Left renal cortex interstitium (tissue), 4 donors: ENCODE data around the gene CLIP1. TPM values are rescaled to one million over a fixed set of nuclear protein-coding genes. Genes with fewer than 3 reads are reported as not detected.
"Not testable (repeated sequence)": the region's sequence is repeated elsewhere in the genome, so short reads cannot be mapped to it uniquely, and the experiment has no call there.

ENCODE experiments used
- DNase-seq, 4 donors: peaks; one replicate each; pipeline ENCODE4 v3.0.0-alpha.2; 2013; ENCODE audit warnings: low read depth in 4 of 4, low spot score in 2 of 4, missing footprints in 1 of 4
- polyA plus RNA-seq, 4 donors: library from polyadenylated mRNA; unstranded; fragments of 120-200 nt; gene quantifications; one replicate each; pipeline ENCODE4 v1.2.1, GENCODE V29; 2013; ENCODE audit not compliant: insufficient read length in 4 of 4

Gene CLIP1
- 10 to 100 TPM; 33.1 to 46.1 (median 41.3) TPM for polyA plus RNA-seq

DNA sequence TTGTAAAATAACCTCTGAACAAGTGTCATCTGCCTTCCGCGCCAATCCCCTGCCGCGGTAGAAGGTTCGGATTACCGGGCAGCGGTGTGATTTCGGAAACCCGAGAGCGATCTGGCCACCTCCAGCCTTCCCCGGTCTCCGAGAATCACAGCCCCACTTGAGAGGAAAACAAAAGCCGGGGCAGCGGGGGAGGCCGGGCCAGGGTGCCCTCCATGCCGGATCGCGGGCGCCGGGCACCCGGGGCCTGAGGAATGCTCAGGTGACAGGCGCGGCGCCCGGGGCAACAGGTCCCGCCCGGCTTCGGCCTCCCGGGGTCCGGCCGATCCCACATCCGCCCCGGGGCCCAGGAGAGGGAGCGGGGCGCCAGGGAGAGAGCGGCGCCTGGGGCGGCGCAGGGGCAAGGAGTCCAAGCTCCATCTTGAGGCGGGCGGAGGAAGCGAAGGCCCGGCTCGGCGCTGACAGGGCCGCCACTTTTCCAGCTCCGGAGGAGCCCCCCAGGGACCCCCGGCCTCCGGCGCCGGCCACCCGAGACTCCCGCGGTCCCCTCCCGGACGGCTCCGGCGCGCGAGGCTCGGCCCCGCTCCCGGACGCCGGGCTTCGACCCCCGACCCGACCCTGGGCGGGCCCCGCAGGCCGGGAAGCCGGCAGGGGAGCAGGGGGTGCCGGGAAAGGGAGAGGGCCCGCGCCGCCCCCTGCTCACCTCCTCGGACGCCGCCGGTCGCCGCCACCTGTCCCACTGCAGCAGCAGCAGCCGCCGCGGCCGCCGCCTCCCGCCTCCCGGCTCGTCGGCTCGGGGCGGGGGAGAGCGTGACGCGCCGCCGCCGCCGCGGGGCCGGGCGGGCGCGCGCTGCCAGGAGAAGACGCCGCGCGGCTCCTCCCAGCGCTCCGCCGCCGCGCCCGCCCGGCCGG is at the start of gene CLIP1:
TSS of gene CLIP1 (minus strand) at position 849 of the 909 bp plus-strand sequence. CDS start 42,217 bp downstream, outside the sequence.
- DNase-seq = peak in 2 of 4 donors; percentile 41 to 45

DNA sequence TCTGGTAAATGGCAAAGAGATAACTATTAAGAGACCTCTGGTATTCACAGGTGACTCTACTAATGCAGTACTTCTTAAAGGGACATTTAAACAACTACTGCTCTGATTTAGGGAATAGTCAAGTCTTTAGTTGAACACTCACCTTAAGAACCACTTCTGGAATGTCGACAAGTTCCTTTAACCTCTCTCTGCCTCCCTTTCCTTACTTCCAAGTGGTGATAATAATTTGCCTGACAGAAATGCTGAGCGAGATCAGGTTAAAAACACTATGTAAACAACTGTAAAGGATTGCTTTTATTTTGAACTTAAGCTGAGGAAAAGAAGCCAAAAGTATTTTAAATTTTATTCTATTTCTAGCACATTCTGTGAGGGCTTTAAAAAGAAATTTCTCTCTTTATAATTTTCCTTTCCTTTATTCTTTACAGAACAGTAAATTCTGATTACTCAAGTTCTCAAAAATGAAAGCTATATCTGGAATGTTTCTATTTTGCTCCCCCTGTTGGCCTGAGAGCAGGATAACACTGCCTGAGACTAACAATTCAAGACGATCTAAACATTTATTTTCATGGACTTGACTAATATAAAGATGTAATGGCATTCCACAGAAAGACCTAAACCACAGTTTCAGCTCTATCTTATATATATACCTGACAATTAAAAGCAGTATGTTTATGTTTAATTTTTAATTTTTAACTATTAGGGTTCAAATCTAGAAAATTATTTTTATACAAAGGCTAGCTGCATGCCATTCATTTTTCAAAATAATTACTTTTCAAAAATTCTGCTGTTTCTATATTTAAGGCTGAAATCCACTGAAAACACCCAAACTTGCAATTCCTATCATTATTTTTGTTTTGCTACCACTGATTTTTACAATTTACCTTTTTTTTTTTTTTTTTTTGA is 49.1 kb upstream of the CLIP1 start:
- peak in 3 of 4 donors; percentile 17 to 65 (median 42) for DNase-seq

DNA sequence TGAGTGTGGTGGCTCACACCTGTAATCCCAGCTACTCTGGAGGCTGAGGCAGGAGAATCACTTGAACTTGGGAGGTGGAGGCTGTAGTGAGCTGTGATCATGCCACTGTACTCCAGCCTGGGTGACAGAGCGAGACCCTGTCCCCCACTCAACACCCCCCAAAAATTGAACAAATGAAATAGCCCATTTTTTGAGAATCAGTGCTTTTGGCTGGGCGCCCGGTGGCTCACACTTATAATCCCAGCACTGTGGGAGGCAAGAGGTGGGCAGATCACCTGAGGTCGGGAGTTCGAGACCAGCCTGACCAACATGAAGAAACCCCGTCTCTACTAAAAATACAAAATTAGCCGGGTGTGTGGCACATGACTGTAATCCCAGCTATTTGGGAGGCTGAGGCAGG is 48.1 kb upstream of the CLIP1 start:
- DNase-seq = not testable (repeated sequence)

DNA sequence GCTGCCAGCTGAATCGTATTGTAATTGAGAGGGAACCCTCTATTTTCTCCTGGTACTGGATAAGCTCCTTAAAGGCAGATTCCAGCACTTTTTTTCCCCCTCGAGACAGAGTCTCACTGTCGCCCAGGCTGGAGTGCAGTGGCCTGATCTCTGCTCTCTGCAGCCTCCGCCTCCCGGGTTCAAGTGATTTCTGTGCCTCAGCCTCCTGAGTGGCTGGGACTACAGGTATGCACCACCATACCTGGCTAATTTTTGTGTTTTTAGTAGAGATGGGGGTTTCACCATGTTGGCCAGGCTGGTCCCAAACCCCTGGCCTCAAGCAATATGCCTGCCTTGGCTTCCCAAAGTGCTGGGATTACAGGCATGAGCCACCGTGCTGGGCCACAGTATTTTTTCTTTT is 47.4 kb upstream of the CLIP1 start:
- DNase-seq = not testable (repeated sequence)

DNA sequence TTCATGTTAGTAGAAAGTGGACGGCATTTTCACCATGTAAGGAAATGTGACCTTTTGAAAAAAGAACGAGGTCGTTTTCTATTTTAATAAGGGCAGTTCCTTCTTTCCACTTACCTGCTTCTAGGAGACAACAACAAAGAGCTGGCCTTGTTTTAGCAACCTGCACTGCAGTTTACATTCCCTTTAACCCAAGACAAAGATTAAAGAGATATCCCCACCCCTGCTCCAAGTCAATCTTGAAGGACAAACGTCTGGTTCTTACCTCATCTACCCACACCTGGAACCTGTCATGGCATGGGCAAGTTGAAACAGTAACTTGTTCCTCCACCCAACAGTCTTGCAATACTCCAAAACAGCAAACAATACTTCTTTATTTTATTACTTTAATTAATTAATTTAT is 45.5 kb upstream of the CLIP1 start:
- DNase-seq = no peak

DNA sequence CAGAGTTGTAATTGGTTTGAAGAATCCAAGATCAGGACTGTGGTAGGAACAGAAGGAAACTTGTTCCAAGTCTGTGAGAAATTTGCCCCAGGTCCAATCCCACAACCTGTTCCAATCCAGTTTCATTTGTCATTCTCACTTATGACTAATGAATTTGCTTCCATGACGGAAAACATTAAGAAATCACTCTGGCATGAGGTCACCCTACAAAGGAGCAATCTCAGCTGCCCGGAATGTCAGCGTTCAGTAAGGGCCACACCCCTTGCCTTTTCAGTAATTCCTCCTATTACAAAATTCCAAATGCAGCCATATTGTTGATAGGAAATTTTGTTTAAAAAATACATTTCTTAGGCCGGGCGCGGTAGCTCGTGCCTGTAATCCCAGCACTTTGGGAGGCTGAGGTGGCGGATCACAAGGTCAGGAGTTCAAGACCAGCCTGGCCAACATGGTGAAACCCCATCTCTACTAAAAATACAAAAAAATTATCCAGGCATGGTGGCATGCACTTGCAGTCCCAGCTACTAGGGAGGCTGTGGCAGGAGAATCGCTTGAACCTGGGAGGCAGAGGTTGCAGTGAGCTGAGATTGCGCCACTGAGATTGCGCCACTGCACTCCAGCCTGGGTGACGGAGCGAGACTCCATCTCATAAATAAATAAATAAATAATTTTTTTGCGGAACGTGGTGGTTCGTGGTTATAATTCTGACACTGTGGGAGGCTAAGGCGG is 42.0 kb upstream of the CLIP1 start:
- not testable (repeated sequence) for DNase-seq

DNA sequence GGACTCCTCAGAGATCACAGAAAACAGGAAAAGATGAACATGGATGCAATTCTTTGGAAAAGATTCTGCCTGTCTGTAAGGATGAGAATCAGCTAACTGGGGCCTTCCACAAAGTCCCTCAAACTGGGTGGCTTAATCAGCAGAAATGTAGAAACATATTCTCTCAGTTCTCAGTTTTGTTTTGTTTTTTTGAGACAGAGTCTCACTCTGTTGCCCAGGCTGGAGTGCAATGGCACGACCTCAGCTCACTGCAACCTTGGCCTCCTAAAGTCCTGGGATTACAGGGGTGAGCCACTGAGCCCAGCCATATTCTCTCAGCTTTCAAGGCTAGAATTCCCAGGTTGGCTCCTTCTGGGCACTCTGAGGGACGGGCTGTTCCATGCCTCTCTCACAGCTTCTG is 38.2 kb upstream of the CLIP1 start:
- no peak for DNase-seq

DNA sequence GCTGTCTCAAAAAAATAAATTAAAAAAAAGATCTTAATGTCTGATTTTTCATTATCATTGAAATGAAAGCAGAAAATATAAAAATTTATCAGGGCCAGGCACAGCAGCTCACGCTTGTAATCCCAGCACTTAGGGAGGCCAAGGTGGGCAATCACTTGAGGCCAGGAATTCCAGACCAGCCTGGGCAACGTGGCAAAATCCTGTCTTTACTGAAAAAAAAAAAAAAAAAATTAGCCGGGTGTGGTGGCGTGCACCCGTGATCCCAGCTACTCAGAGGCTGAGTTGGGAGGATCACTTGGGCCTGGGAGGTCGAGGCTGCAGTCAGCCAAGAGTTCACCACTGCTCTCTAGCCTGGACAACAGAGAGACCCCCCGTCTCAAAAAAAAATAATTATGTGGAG is 37.6 kb upstream of the CLIP1 start:
- DNase-seq = no peak

DNA sequence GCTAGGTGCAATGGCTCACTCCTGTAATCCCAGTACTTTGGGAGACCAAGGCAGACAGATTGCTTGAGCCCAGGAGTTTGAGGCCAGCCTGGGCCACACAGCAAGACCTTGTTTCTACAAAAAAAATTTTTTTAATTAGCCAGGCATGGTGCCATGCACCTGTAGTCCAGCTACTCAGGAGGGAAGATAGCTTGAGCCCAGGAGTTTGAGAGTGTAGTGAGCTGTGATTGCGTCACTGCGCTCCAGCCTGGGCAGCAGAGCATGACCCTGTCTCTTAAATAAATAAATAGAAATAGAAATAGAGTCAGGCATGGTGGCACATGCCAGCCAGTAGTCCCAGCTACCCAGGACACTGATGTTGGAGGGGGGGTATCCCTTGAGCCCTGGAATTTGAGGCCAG is 36.7 kb upstream of the CLIP1 start:
- DNase-seq = no peak

DNA sequence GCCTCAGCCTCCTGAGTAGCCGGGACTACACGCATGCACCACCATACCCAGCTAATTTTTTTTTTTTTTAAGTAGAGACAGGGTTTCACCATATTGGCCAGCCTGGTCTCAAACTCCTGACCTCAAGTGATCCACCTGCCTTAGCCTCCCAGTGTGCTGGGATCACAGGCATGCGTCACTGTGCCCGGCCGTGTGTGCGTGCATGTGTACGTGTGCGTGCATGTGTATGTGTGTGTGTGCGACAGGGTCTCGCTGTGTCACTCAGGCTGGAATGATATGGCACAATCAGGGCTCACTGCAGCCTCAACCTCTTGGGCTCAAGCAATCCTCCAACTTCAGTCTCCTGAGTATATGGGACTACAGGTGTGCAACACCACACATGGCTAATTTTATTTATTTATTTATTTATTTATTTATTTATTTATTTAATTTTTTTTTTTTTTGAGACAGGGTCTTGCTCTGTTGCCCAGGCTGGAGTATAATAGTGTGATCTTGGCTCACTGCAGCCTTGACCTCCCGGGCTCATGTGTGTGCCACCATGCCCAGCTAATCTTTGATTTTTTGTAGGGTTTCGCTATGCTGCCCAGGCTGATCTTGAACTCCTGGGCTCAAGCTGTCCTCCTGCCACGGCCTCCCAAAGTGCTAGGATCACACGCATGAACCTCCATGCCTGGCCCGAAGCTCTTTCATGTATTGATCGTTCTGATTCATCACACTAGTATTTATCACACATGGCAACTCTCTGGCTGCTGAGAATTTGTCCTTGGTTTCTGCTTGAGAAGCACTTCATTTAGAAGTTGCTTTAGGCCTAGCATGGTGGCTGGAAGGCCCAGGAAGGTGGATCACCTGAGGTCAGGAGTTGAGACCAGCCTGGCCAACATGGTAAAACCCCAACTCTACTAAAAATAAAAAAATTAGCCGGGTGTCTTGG is 35.9 kb upstream of the CLIP1 start:
- no peak for DNase-seq

DNA sequence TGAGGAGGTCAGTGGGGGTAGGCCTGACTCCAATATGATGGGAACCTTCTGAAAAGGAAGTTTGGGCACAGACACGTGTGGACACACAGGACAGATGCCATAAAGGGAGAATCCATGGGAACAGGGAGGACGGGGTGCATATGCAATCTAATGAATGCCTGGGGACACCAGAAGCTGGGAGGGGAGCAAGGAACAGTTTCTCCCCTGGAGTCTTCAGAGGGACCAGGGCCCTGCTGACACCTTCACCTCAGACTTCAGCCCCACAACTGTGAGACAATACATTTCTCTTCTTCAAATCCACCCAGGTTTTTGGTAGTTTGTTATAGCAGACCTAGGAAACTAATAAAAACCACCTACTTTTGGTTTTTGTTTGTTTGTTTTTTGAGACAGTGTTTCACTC is 35.2 kb upstream of the CLIP1 start:
- DNase-seq = no peak

DNA sequence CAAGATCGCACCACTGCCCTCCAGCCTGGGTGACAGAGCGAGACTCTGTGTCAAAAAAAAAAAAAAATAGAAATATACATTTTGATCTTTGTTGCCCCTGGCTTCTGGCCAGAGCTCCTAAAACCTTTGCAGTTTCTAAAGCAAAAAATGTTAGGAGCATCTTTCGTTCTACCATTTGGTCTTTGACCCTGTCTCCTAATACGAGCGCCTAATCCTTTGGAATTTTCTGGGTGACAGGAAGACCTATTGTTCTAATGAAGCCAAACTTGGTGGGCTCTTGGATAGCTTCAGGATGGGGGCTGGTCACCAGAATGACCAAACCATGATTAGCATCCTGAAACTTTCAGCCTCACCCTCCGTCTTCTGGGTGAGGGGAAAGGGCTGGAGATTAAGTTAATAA is 32.3 kb upstream of the CLIP1 start:
- no peak for DNase-seq

DNA sequence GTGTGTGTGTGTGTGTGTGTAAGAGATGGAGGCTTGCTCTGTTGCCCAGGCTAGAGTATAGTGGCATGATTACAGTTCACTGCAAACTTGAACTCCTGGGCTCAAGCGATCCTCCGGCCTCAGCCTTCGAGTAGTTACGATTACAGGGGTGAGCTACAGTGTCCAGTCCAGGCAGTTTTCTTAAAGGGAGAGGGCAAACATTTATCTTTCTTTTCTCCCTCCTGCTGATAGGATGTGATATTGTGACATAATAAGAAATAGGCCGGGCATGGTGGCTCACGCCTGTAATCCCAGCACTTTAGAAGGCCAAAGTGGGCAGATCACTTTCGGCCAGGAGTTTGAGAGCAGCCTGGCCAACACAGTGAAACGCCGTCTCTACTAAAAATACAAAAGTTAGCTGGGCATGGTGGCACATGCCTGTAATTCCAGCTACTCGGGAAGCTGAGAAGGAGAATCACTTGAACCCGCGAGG is 31.8 kb upstream of the CLIP1 start:
- no peak for DNase-seq

DNA sequence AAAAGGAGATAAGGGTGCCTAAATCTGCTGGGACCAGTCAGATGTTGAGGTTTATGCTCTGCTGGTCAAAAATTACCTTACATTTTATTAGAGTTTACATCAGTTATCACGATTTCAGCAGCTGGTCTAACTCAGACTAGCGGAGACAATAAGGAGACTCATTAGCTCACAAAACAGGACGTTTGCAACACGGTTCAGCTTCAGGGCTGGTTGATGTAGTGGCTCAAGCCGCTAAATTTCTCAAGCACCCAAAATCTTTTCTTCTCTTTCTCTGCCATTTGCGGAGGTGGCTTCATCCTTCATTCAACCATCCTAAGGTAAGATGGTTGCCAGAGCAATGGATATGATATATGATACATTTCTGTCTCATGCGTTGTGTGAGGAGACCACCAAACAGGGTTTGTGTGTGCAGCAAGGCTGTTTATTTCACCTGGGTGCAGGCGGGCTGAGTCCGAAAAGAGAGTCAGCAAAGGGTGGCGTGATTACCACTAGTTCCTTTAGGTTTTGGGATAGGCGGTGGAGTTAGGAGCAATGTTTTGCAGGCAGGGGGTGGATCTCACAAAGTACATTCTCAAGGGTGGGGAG is 30.3 kb upstream of the CLIP1 start:
- DNase-seq = no peak

DNA sequence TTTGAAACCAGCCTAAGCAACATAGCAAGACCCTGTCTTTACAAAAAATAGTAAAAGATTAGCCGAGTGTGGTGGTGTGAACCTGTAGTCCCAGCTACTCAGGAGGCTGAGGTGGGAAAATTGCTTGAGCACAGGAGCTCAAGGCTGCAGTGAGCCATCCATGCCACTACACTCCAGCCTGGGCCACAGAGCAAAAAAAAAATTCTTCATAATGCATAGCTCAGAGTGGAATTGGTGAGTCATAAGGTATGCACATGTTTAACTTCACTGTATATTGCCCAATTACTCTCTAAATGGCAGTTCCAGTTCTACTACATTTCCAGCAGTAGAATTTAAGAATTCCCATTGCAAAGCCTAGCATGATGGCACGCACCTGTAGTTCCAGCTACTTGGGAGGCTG is 26.8 kb upstream of the CLIP1 start:
- DNase-seq = no peak

DNA sequence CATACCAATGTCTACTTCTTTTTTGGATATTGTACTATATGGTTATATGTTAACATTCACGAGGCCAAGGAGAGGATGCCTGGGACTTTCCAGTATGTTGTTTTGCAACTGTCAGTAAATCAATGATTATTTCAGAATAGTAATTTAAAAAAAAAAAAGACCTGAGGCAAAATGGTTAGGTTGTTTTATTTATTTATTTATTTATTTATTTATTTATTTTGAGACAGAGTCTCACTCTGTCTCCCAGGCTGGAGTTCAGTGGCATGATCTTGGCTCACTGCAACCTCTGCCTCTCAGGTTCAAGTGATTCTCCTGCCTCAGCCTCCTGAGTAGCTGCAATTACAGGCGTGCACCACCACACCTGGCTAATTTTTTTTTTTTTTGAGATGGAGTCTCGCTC is 25.4 kb upstream of the CLIP1 start:
- DNase-seq = not testable (repeated sequence)

DNA sequence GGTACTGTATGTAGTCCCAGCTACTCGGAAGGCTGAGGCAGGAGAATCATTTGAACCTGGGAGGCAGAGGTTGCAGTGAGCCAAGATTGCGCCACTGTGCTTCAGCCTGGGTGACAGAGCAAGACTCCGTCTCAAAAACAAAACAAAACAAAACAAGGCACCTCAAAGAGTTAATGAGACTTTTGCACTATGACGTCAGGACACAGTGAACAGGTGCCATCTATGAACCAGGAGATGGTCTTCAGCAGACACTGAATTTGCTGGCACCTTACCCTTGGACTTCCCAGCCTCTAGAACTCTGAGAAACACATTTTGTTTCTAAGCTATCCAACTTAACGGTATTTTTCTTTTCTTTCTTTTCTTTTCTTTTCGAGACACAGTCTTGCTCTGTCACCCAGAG is 23.9 kb upstream of the CLIP1 start:
- not testable (repeated sequence) for DNase-seq

DNA sequence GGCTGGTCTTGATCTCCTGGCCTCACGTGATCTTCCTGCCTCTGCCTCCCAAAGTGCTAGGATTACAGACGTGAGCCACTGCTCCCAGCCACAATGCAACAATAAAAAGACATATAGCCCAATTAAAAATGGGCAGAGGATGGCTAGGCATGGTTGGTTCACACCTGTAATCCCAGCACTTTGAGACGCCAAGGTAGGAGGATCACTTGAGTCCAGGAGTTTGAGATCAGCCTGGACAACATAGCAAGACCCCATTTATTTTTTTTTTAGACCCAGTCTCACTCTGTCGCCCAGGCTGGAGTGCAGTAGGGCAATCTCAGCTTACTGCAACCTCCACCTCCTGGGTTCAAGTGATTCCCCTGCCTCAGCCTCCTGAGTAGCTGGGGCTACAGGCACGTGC is 21.6 kb upstream of the CLIP1 start:
- DNase-seq = not testable (repeated sequence)

DNA sequence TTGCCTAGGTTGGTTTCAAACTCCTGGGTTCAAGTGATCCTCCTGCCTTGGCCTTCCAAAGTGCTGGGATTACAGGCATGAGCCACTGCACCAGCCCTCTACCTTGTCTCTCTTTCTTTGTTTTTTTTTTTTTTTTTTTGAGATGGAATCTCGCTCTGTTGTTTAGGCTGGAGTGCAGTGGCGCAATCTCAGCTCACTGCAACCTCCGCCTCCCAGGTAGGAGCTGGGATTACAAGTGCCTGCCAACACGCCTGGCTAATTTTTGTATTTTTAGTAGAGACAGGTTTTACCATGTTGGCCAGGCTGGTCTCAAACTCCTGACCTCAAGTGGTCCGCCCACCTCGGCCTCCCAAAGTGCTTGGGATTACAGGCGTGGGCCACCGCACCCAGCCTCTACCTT is 16.4 kb upstream of the CLIP1 start:
- DNase-seq = not testable (repeated sequence)
